Activated CD4-positive, alpha-beta T cell treated with anti-CD3 and anti-CD28 coated beads, Interleukin-2, amount 10 ng/mL, durations not matched to agents 7 days and 5 days (primary cell): ENCODE measurements around the gene RILPL1. TPM values are rescaled to one million over a fixed set of nuclear protein-coding genes. Genes with fewer than 3 reads are reported as not detected.
"Not testable (repeated sequence)": the region's sequence is repeated elsewhere in the genome, so short reads cannot be mapped to it uniquely, and the experiment has no call there.

Source experiments
- CTCF ChIA-PET: fragments of 350-600 bp; sonication (Branson Sonifier 250); formaldehyde crosslinking; loops from one replicate; lab custom pipeline; 2021; ENCODE audit warnings: antibody characterized with exemption; lab: Charles Lee
- POLR2A ChIA-PET: fragments of 350-600 bp; sonication (Branson Sonifier 250); formaldehyde crosslinking; loops from one replicate; lab custom pipeline; 2021; ENCODE audit warnings: antibody characterized with exemption; lab: Charles Lee
- DNase-seq: peaks from one replicate; pipeline ENCODE4 v3.0.0-alpha.2; 2020
- H3K27ac Mint-ChIP-seq: one replicate; pipeline ENCODE4 v1.8.0; 2021; ENCODE audit warnings: mild to moderate bottlenecking, moderate library complexity, mixed read lengths
- H3K27me3 Mint-ChIP-seq: one replicate; pipeline ENCODE4 v1.8.0; 2021; ENCODE audit warnings: mixed read lengths
- H3K36me3 Mint-ChIP-seq: one replicate; pipeline ENCODE4 v1.8.0; 2021; ENCODE audit warnings: low read depth, mixed read lengths
- H3K4me1 Mint-ChIP-seq: one replicate; pipeline ENCODE4 v1.8.0; 2021; ENCODE audit warnings: mixed read lengths
- H3K4me3 Mint-ChIP-seq: one replicate; pipeline ENCODE4 v1.8.0; 2021; ENCODE audit warnings: mild to moderate bottlenecking, moderate library complexity, mixed read lengths
- H3K9me3 Mint-ChIP-seq: one replicate; pipeline ENCODE4 v1.8.0; 2021; ENCODE audit warnings: mixed read lengths
- total RNA-seq, 2 experiments: library from RNA; stranded (reverse); gene quantifications; one replicate each; pipeline ENCODE4 v1.2.3, GENCODE V29; 2021

The RILPL1 gene
- total RNA-seq, 2 experiments from 2014 or later = 0.79 to 0.89 TPM

- peak overlapping the region; percentile 29 for H3K4me3 Mint-ChIP-seq
- CTCF ChIA-PET = interaction anchor here (0.6 to 1.5 kb wide), 3 partner anchors 9 to 80 kb away, joined by 3 to 5 read pairs (median 4); no protein-coding TSS in a partner anchor
Measured at GRCh38 chr12:123445388-123446332, 87.9 kb downstream of the RILPL1 start.

GRCh38 chr12:123444092-123445026, 89.2 kb downstream of the RILPL1 start:
- peaks cover 6% of the 10 kb centered on the region for H3K36me3 Mint-ChIP-seq
- H3K9me3 Mint-ChIP-seq = no peaks in the 10 kb centered on the region
- no peak overlapping the region for H3K4me3 Mint-ChIP-seq
- no peak for DNase-seq
- CTCF ChIA-PET = interaction anchor here (0.7 to 1.2 kb wide), 3 partner anchors 9 to 61 kb away, joined by 3 to 4 read pairs (median 3); no protein-coding TSS in a partner anchor
- no peak overlapping the region for H3K27ac Mint-ChIP-seq
- H3K27me3 Mint-ChIP-seq = no peaks in the 10 kb centered on the region
- POLR2A ChIA-PET = no interaction called here
- H3K4me1 Mint-ChIP-seq = peaks cover 40% of the 10 kb centered on the region

More at GRCh38 chr12:123445388-123446332, 87.9 kb downstream of the RILPL1 start:
- no peaks in the 10 kb centered on the region for H3K27me3 Mint-ChIP-seq
- no peaks in the 10 kb centered on the region for H3K9me3 Mint-ChIP-seq
- peak overlapping the region; percentile 66 for H3K27ac Mint-ChIP-seq
- peaks cover 45% of the 10 kb centered on the region for H3K4me1 Mint-ChIP-seq
- no peak for DNase-seq
- POLR2A ChIA-PET = no interaction called here
- H3K36me3 Mint-ChIP-seq = peaks cover 8% of the 10 kb centered on the region

- CTCF ChIA-PET = interaction anchor here (0.6 kb wide), 1 partner anchor 801 kb away, joined by 3 read pairs; no protein-coding TSS in a partner anchor
- POLR2A ChIA-PET = no interaction called here
- Mint-ChIP-seq H3K36me3 (peaks cover 2% of the 10 kb centered on the region), H3K27ac (no peak overlapping the region), H3K9me3 (no peaks in the 10 kb centered on the region), H3K27me3 (no peaks in the 10 kb centered on the region), H3K4me3 (no peak overlapping the region), H3K4me1 (peaks cover 29% of the 10 kb centered on the region)
- no peak for DNase-seq
Measured at GRCh38 chr12:123442774-123443173, 90.7 kb downstream of the RILPL1 start.

GRCh38 chr12:123441523-123442164, 91.9 kb downstream of the RILPL1 start:
- peaks cover 32% of the 10 kb centered on the region for H3K4me1 Mint-ChIP-seq
- H3K4me3 Mint-ChIP-seq = no peak overlapping the region
- H3K36me3 Mint-ChIP-seq = peaks cover 2% of the 10 kb centered on the region
- DNase-seq = no peak
- H3K9me3 Mint-ChIP-seq = no peaks in the 10 kb centered on the region
- CTCF ChIA-PET = interaction anchor here (0.6 kb wide), 1 partner anchor 238 kb away, joined by 3 read pairs; no protein-coding TSS in a partner anchor
- POLR2A ChIA-PET = no interaction called here
- H3K27ac Mint-ChIP-seq = no peak overlapping the region
- no peaks in the 10 kb centered on the region for H3K27me3 Mint-ChIP-seq

- peaks cover 44% of the 10 kb centered on the region for H3K4me1 Mint-ChIP-seq
- peak within 1 kb of the TSS; percentile 95 for H3K27ac Mint-ChIP-seq
- ChIA-PET POLR2A (interaction anchor here (1.1 kb wide), 1 partner anchor 13 kb away, joined by 3 read pairs; no protein-coding TSS in a partner anchor), CTCF (interaction anchor here (0.6 to 1.4 kb wide), 7 partner anchors 8 to 158 kb away, joined by 3 to 5 read pairs (median 3); no protein-coding TSS in a partner anchor)
- no peaks in the 10 kb centered on the region for H3K9me3 Mint-ChIP-seq
- peak within 1 kb of the TSS; percentile 97 for H3K4me3 Mint-ChIP-seq
- peaks cover 11% of the 10 kb centered on the region for H3K36me3 Mint-ChIP-seq
- no peaks in the 10 kb centered on the region for H3K27me3 Mint-ChIP-seq
- DNase-seq = peak; percentile 93
Measured at GRCh38 chr12:123436017-123436964, 97.2 kb downstream of the RILPL1 start, which contains the start of gene RILPL2. Gene RILPL2 (minus strand): TSS chr12:123436684. CDS start chr12:123436420, 264 bp downstream.

GRCh38 chr12:123435636-123436016, 97.9 kb downstream of the RILPL1 start:
- peaks cover 48% of the 10 kb centered on the region for H3K4me1 Mint-ChIP-seq
- POLR2A ChIA-PET = interaction anchor here (1.1 kb wide), 1 partner anchor 13 kb away, joined by 3 read pairs; no protein-coding TSS in a partner anchor
- DNase-seq = no peak
- H3K4me3 Mint-ChIP-seq = peak overlapping the region; percentile 97
- no peaks in the 10 kb centered on the region for H3K9me3 Mint-ChIP-seq
- CTCF ChIA-PET = interaction anchor here (0.6 to 1.4 kb wide), 9 partner anchors 8 to 157 kb away, joined by 3 to 5 read pairs (median 3); no protein-coding TSS in a partner anchor
- H3K27me3 Mint-ChIP-seq = no peaks in the 10 kb centered on the region
- H3K36me3 Mint-ChIP-seq = peaks cover 18% of the 10 kb centered on the region
- peak overlapping the region; percentile 95 for H3K27ac Mint-ChIP-seq

GRCh38 chr12:123433615-123434014, 99.9 kb downstream of the RILPL1 start:
- ChIA-PET POLR2A (no interaction called here), CTCF (interaction anchor here (0.6 to 1.6 kb wide), 8 partner anchors 9 to 68 kb away, joined by 3 to 4 read pairs (median 3); no protein-coding TSS in a partner anchor)
- Mint-ChIP-seq H3K27me3 (no peaks in the 10 kb centered on the region), H3K36me3 (peaks cover 29% of the 10 kb centered on the region), H3K4me3 (peak overlapping the region; percentile 58), H3K9me3 (no peaks in the 10 kb centered on the region), H3K4me1 (peaks cover 52% of the 10 kb centered on the region), H3K27ac (peak overlapping the region; percentile 31)
- DNase-seq = no peak

- Mint-ChIP-seq H3K27ac (peak overlapping the region; percentile 67), H3K36me3 (peaks cover 38% of the 10 kb centered on the region), H3K4me1 (peaks cover 55% of the 10 kb centered on the region), H3K4me3 (peak overlapping the region; percentile 58)
- ChIA-PET POLR2A (interaction anchor here (0.6 kb wide), 2 partner anchors 28 to 33 kb away, joined by 5 to 8 read pairs; no protein-coding TSS in a partner anchor), CTCF (interaction anchor here (0.6 to 2.6 kb wide), 4 partner anchors 8 to 14 kb away, joined by 3 to 8 read pairs (median 4); no protein-coding TSS in a partner anchor)
- H3K9me3 Mint-ChIP-seq, H3K27me3 Mint-ChIP-seq, DNase-seq: not testable (repeated sequence)
Measured at GRCh38 chr12:123431951-123432817, 101.3 kb downstream of the RILPL1 start.

- CTCF ChIA-PET, DNase-seq, H3K27me3 Mint-ChIP-seq, H3K4me3 Mint-ChIP-seq, H3K9me3 Mint-ChIP-seq: not testable (repeated sequence)
- Mint-ChIP-seq H3K4me1 (peaks cover 44% of the 10 kb centered on the region), H3K27ac (peak overlapping the region; percentile 87), H3K36me3 (peaks cover 40% of the 10 kb centered on the region)
- POLR2A ChIA-PET = interaction anchor here (0.7 kb wide), 1 partner anchor 184 kb away, joined by 15 read pairs; no protein-coding TSS in a partner anchor
Measured at GRCh38 chr12:123429101-123429500, 104.4 kb downstream of the RILPL1 start.

- no peak for DNase-seq
- CTCF ChIA-PET = no interaction called here
- peak overlapping the region; percentile 87 for H3K27ac Mint-ChIP-seq
- H3K4me3 Mint-ChIP-seq = no peak overlapping the region
- peaks cover 40% of the 10 kb centered on the region for H3K4me1 Mint-ChIP-seq
- no peaks in the 10 kb centered on the region for H3K27me3 Mint-ChIP-seq
- POLR2A ChIA-PET = interaction anchor here (0.7 kb wide), 1 partner anchor 184 kb away, joined by 15 read pairs; no protein-coding TSS in a partner anchor
- H3K36me3 Mint-ChIP-seq = peaks cover 43% of the 10 kb centered on the region
- no peaks in the 10 kb centered on the region for H3K9me3 Mint-ChIP-seq
Measured at GRCh38 chr12:123428591-123428990, 104.9 kb downstream of the RILPL1 start.
